Testis (tissue), 3 donors: ENCODE data around the gene ATF6B. TPM values are rescaled to one million over a fixed set of nuclear protein-coding genes. Genes with fewer than 3 reads are reported as not detected.

Source experiments
- DNase-seq: peaks from one replicate; pipeline ENCODE4 v3.0.0-alpha.2; 2019
- H3K27ac ChIP-seq, 2 donors: fragments of 200-600 bp; sonication (generic); one replicate each; pipeline ENCODE4 v1.5.1; 2019
- H3K27me3 ChIP-seq: fragments of 200-600 bp; sonication (generic); one replicate; pipeline ENCODE4 v1.5.1; 2019
- H3K36me3 ChIP-seq: fragments of 200-600 bp; sonication (generic); one replicate; pipeline ENCODE4 v1.5.1; 2017; ENCODE audit warnings: low read depth; ENCODE audit errors: missing control alignments
- H3K4me1 ChIP-seq: fragments of 200-600 bp; sonication (generic); one replicate; pipeline ENCODE4 v1.5.1; 2019
- H3K4me3 ChIP-seq, 2 donors: fragments of 200-600 bp; sonication (generic); one replicate each; pipeline ENCODE4 v1.5.1; 2017 to 2019
- H3K9me3 ChIP-seq: fragments of 200-600 bp; sonication (generic); one replicate; pipeline ENCODE4 v1.5.1; 2017
- CTCF ChIP-seq, 3 experiments: fragments of 450-650 bp in 2 of 3; fragments of 200-600 bp in 1 of 3; sonication (generic) in 1 of 3; IDR thresholded peaks; one replicate each; pipeline ENCODE4 v1.5.1; 2016 to 2019; ENCODE audit warnings: antibody characterized with exemption in 3 of 3, mild to moderate bottlenecking in 2 of 3, moderate library complexity in 1 of 3
- POLR2A ChIP-seq: fragments of 450-650 bp; IDR thresholded peaks from one replicate; pipeline ENCODE4 v1.6.1; 2017; ENCODE audit warnings: antibody characterized with exemption, mild to moderate bottlenecking, moderate library complexity
- WGBS, 2 donors: methylation state at CpG; one replicate each; pipeline ENCODE4 v1.1.5; 2018; 5-methylcytosine and 5-hydroxymethylcytosine counted together
- intact Hi-C: fragments of 100-400 bp; cut with DNase I; formaldehyde crosslinking; loops from one replicate; pipeline ENCODE4 v1.15.1; 2023; ENCODE audit warnings: low total_unique reads
- polyA plus RNA-seq: library from polyadenylated mRNA; stranded (reverse); fragments of 350-450 nt; fragmentation: Illumina TruSeq; extraction: RNeasy Lipid Tissue Mini Kit (QIAGEN cat#74804); gene quantifications from one replicate; pipeline ENCODE4 v1.2.3, GENCODE V29; 2014; ENCODE audit warnings: low read depth, low replicate concordance; ENCODE audit not compliant: insufficient read depth
- total RNA-seq, 2 donors: library from RNA; depleted of rRNA; stranded (reverse); fragments of >200 nt; gene quantifications; one replicate each; pipeline ENCODE4 v1.2.3, GENCODE V29; 2016

The ATF6B gene
- total and polyA plus RNA-seq, 3 donors from 2014 or later = 76.3 to 138 (median 120) TPM

GRCh38 chr6:32111424-32112066 is 16.5 kb downstream of the ATF6B start:
- peaks cover 53% of the 10 kb centered on the region for H3K4me1 ChIP-seq
- no peak overlapping the region for H3K27ac ChIP-seq
- H3K27me3 ChIP-seq = no peaks in the 10 kb centered on the region
- no peaks in the 10 kb centered on the region for H3K36me3 ChIP-seq
- TF ChIP-seq CTCF (IDR thresholded peaks at IDR 0.05) (no peak), POLR2A (no peak)
- WGBS, 2 donors = 38 to 54% methylated on average over 7 of the region's 7 CpGs
- intact Hi-C loops = no loop called here
- H3K9me3 ChIP-seq = no peaks in the 10 kb centered on the region
- DNase-seq = no peak
- no peak overlapping the region for H3K4me3 ChIP-seq

GRCh38 chr6:32110632-32111031 is 17.4 kb downstream of the ATF6B start:
- DNase-seq = no peak
- no peak for TF ChIP-seq CTCF (IDR thresholded peaks at IDR 0.05)
- TF ChIP-seq POLR2A = no peak
- H3K4me3 ChIP-seq = no peak overlapping the region

GRCh38 chr6:32109765-32110160 is 18.3 kb downstream of the ATF6B start:
- Histone ChIP-seq H3K27ac (peak overlapping the region in 1 of 2 donors; percentile 32), H3K36me3 (no peaks in the 10 kb centered on the region), H3K9me3 (no peaks in the 10 kb centered on the region), H3K27me3 (no peaks in the 10 kb centered on the region), H3K4me1 (peaks cover 53% of the 10 kb centered on the region), H3K4me3 (no peak overlapping the region)
- DNase-seq = no peak
- intact Hi-C loops = no loop called here
- TF ChIP-seq CTCF (IDR thresholded peaks at IDR 0.05) (no peak), POLR2A (no peak)
- WGBS, 2 donors = 69 to 71% methylated on average over 6 of the region's 6 CpGs

More at GRCh38 chr6:32110632-32111031, 17.4 kb downstream of the ATF6B start:
- intact Hi-C loops = no loop called here
- Histone ChIP-seq H3K27me3 (no peaks in the 10 kb centered on the region), H3K4me1 (peaks cover 53% of the 10 kb centered on the region), H3K36me3 (no peaks in the 10 kb centered on the region), H3K9me3 (no peaks in the 10 kb centered on the region), H3K27ac (peak overlapping the region in 1 of 2 donors; percentile 32)
- 50 to 68% methylated on average over 1 to 7 of the region's 7 CpGs for WGBS, 2 donors

GRCh38 chr6:32109114-32109764 is 18.8 kb downstream of the ATF6B start, which contains the start of gene TNXB:
TNXB (minus strand) TSS chr6:32109338; CDS start chr6:32098198, 11,140 bp downstream.
- no peaks in the 10 kb centered on the region for H3K36me3 ChIP-seq
- TF ChIP-seq CTCF (IDR thresholded peaks at IDR 0.05) = no peak
- no peak for TF ChIP-seq POLR2A
- WGBS, 2 donors = 26 to 52% methylated on average over 12 of the region's 12 CpGs
- intact Hi-C loops = no loop called here
- H3K9me3 ChIP-seq = no peaks in the 10 kb centered on the region
- DNase-seq = no peak
- peak within 1 kb of the TSS; percentile 5 to 74 for H3K27ac ChIP-seq
- no peaks in the 10 kb centered on the region for H3K27me3 ChIP-seq
- no peak within 1 kb of the TSS for H3K4me3 ChIP-seq
- peaks cover 53% of the 10 kb centered on the region for H3K4me1 ChIP-seq
